Astrocyte of the hippocampus (primary cell): ENCODE results near the gene FOLH1.
A peak's percentile ranks its signal among the peaks of the same experiment; 100 is the strongest.
"Not testable (repeated sequence)": the region's sequence is repeated elsewhere in the genome, so short reads cannot be mapped to it uniquely, and the experiment has no call there.

ENCODE experiments used
- DNase-seq: peaks from one replicate; pipeline ENCODE4 v3.0.0; 2011; ENCODE audit warnings: low read depth, low spot score

Gene FOLH1

GRCh38 chr11:49208006-49208721 lies at the start of gene FOLH1:
Gene FOLH1, minus strand, starts transcription at chr11:49208602. Its CDS starts 193 bp downstream, at chr11:49208409.
- peak; percentile 12 for DNase-seq

GRCh38 chr11:49255148-49255547 lies 46.7 kb upstream of the FOLH1 start:
- DNase-seq, result not testable (repeated sequence)

DNA sequence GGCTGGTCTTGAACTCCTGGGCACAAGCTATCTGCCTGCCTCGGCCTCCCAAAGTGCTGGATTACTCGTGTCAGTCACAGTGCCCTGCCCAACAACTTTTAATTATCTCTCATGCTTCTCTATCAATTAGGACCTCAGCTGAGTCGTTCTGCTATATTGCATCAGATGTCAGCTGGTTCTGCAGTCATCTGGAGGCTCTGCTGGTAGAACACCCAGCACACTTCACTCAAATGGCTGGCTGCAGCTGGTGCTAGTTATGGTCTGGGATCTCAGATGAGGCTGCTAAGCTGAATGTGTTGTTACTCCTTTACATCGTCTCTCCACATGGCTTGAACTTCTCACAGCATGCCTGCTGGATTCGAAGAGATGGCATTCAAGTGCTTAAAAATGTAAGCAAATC lies 42.8 kb upstream of the FOLH1 start:
- not testable (repeated sequence) for DNase-seq

DNA sequence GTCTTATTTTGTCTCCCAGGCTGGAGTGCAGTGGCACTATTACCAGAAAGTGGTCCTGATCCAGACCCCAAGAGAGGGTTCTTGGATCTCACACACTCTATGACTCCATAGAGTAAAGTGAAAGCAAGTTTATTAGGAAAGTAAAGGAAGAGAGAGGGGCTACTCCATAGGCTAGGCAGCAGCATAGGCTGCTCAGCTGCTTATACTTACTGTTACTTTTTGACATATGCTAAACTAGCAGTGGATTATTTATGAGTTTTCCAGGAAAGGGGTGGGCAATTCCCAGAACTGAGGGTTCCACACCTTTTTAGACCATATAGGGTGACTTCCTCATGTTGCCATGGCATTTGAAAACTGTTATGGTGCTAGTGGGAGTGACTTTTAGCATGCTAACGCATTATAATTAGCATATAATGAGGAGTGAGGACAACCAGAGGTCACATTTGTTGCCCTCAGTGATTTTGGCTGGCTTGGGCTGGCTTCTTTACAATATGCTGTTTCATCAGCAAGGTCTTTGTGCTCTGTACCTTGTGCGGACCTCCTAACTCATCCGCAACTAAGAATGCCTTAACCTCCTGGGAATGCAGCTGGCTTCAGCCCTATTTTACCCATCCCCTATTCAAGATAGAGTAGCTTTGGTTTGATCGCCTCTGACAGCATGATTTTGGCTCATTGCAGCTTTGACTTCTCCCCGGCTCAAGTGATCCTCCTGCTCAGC lies 42.2 kb upstream of the FOLH1 start:
- not testable (repeated sequence) for DNase-seq

- DNase-seq, result not testable (repeated sequence)
Measured at GRCh38 chr11:49249363-49249762, 41.0 kb upstream of the FOLH1 start.

- not testable (repeated sequence) for DNase-seq
Measured at GRCh38 chr11:49233685-49234084, 25.3 kb upstream of the FOLH1 start.

- not testable (repeated sequence) for DNase-seq
Measured at GRCh38 chr11:49233019-49233418, 24.6 kb upstream of the FOLH1 start.

GRCh38 chr11:49231725-49232124 lies 23.3 kb upstream of the FOLH1 start:
- not testable (repeated sequence) for DNase-seq

DNA sequence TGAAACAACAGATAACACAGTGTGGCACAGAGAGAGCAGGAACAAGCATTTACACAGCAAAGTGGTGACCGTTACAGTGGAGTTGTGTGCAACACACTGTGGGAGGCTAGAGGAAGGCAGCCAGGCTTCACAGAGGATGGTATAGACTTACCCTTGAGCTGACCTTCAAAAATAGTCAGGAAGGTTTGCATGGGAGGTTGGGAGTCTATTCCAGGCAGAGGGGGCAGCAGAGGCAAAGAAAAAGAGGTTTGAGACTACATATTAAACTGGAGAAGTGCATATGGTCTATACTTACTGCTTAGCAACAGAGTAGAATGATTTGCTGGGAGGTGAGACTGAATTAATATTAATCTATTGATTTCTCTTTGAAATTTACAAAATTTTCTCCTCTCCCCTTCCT lies 22.1 kb upstream of the FOLH1 start:
- DNase-seq, result not testable (repeated sequence)

DNA sequence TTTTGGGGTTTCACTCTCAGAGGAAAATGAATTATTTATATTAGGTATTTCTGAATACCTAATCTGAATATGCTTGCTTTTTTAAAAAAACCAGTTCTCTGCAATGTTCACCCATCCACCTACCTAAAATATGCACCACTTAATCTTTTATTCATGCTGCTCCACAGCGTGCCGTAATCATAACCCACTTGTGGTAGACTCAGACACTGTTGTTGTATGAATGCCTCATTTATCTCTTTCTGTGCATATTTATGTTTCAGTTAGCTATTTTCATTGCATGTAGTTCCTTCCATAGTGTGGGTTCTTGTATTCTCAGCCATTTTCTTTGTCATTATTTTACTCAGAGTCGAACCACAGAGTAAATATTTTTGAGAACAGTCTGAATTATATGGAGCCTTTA lies 21.6 kb upstream of the FOLH1 start:
- not testable (repeated sequence) for DNase-seq

GRCh38 chr11:49229136-49229535 lies 20.7 kb upstream of the FOLH1 start:
- not testable (repeated sequence) for DNase-seq

DNA sequence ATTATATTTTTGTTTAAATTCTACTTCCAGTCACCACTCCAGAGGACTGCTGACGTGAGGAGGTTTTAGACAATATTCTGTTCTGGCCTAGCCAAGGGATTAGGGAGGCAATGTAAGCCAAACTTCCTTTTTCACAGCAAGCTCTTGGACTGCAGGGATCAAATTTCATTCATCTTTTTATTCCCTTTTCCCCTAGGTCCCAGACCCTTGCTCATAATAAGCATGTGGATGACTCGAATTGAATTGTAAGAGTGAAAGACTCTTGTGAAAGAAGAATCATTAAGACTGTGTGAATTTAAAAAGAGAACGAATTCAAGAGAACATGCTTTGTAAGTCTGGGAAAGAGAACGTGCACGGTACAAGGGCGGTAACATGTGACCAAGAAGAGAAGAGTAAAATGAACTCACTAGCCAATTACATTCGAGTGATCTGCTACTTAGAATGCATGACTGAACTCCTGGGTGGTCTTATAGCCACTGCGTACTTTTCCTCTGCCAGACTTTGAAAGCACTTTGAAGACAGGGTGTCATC lies 16.9 kb upstream of the FOLH1 start:
- not testable (repeated sequence) for DNase-seq

DNA sequence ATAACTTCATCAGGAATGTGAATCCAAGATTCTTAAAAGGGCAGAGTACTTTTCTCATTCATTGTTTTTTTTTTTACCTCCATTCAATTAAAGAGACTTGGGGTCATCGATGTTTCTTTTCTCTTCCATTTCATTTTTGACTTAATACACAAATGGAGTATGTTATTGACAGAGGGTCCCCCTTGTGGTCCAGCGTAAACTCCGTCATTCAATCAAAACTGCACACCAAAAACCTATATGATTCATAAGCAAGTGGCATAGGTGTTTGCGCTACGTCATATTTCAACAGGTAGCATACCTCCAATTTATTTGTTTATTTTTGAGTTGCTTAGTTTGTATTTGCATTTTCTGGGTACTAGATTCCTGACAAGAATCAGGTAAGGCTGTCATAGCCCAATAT lies 12.7 kb upstream of the FOLH1 start:
- no peak for DNase-seq

- no peak for DNase-seq
Measured at GRCh38 chr11:49213026-49213560, 4.7 kb upstream of the FOLH1 start.

DNA sequence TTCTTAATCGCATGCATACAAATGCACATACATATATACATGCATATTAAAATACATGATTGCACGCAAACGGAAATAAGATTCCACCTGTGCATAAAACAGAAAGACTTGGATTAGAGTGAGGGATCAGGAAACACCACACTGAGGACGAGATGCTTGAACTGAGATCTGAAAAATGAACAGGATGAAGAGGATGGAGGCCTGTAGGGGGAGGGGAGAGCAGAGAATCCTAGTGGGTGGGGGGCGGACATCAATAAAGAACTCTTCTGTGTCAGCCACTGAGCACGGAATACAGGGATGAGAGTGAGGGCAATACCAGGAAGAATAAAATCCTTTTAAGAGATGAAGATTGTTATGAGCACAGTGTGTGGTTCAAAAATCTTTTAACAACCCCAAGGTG lies 1.4 kb downstream of the FOLH1 start:
- DNase-seq, result not testable (repeated sequence)

GRCh38 chr11:49202287-49202976 lies 6.0 kb downstream of the FOLH1 start:
- no peak for DNase-seq

DNA sequence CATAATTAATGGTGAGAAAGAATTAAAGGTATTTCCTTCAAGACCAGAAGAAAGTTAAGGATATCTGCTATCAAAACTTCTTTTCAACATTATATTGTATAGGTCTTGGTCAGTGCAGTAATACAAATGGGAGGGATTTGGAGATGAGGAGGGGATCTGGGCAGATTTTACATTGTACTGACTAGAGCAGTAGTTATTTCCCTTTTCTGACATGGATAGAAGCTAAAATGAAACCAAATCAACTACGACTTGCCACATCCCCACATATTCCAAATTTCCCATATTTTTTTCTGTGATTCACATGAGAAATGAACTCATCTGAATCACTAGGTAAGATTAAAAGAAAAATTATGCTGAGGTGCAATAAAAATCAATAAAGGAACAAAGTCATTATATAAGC lies 11.6 kb downstream of the FOLH1 start:
- DNase-seq, result not testable (repeated sequence)

- not testable (repeated sequence) for DNase-seq
Measured at GRCh38 chr11:49196002-49196401, 12.4 kb downstream of the FOLH1 start.

DNA sequence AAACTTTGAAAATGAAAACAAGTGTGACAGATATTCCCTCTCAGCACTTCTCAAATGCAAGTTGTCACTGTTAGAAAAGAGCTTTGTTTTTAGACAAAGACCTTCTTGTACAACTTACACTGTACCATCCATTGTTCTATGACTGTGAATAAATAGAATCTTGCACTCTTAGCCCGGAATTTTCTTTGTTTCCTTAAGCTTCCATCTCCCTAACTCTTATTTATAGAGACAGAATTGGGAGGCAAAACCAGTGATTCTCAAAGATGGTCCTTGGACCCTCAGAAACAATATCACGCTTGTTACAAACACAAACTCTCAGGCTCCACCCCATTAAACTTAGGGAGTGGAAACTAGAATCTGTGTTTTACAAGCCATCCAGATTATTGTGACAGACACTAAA lies 18.1 kb downstream of the FOLH1 start:
- not testable (repeated sequence) for DNase-seq

DNA sequence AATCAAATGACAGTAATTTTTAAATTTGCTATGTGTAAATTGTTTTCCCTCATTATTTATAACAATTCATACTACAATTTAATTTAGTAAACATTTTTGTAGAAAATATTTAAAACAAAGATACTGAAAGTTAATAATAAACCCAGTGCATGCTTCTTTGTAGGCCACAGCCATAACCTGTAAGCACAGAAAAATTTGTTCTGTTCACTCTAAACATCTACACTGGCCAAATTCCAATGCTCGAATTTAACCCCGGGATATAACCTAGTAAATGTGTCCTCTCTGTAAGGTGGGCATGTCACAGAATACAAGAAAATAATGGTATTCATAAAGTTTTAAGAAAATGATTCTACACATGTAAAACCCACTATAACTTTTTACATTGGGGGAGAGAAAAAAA lies 22.2 kb downstream of the FOLH1 start:
- not testable (repeated sequence) for DNase-seq

- not testable (repeated sequence) for DNase-seq
Measured at GRCh38 chr11:49185597-49185996, 22.8 kb downstream of the FOLH1 start.

DNA sequence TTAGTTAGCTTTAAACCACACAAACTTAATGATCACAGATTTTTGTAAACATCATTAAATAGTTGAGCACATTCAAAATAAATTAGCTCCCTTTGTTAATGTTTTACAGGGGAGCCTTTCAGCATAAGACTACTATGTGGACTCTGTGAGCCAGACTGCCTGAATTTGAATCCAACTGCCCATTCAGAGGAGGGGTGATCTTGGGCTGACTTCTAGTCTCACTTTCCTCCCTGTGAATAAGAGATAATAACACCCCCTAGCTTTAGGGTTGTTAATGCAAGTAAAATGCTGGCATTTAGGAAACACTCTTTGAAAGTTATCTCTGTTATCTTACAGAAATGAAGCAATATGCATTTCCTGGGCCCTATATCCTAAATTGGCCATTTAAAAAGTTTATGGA lies 23.6 kb downstream of the FOLH1 start:
- DNase-seq, result not testable (repeated sequence)
